ENCODE results near the gene CNN3. TPM values are rescaled to one million over a fixed set of nuclear protein-coding genes. Genes with fewer than 3 reads are reported as not detected.

The CNN3 gene
- 95.0 and 106 TPM in 2 replicates for total RNA-seq (2014; rRNA removed; shearing (Covaris generic); ENCODE audit: low replicate concordance)

DNA sequence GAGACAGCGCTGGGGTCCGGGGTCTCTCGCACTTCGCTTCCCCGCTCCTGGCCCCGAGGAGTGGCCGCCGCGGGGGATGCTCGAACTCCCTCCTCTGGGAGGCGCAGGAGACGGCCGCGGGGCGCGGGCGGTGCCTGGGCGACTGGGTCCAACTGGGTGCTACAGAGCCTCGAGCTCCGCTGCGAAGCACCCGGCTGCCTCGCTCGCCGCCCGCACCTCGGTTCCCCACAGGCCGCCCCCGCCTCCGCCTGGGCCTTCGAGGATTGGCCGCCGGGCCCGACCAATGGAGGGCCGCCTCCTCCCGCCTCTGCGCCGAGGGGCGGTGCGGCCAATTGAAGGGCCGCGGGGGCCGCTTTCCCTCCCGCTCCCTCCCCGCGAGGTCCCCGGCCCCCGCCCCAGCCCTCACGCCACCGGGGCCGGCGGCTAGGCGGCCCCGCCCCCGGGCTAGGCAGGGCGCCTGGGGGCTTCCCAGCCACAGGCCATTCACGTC, at the start of gene CNN3:
Gene CNN3, minus strand, starts transcription at position 196 of the 490 bp plus-strand sequence. CDS start 216 bp downstream, outside the sequence.
- in situ Hi-C loops (cut with HindIII; ENCODE audit: low pct_unique_long_range_greater_than_20kb, low sequenced_read_pairs), result no loop called here
- peak; percentile 89 for DNase-seq (ENCODE audit: low read depth)

DNA sequence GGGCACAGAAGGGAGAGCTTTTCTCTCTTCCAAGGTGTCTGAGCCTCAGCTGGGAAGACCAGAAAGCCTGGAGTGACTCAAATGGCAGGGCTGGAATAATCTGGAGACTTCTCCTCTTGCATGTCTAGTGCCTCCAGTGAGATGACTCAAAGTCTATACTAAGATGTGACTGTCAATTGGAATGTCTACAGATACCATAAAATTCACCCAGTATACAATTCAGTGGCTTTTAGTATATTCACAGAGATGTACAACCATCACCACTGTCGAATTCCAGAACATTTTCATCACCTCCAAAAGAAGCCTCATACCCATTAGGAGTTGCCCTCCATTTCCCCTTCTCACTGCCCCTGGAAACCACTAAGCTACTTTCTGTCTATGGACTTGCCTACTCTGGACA, 47.9 kb upstream of the CNN3 start:
- in situ Hi-C loops (cut with HindIII; ENCODE audit: low pct_unique_long_range_greater_than_20kb, low sequenced_read_pairs), result no loop called here
- DNase-seq (ENCODE audit: low read depth), result peak; percentile 5

DNA sequence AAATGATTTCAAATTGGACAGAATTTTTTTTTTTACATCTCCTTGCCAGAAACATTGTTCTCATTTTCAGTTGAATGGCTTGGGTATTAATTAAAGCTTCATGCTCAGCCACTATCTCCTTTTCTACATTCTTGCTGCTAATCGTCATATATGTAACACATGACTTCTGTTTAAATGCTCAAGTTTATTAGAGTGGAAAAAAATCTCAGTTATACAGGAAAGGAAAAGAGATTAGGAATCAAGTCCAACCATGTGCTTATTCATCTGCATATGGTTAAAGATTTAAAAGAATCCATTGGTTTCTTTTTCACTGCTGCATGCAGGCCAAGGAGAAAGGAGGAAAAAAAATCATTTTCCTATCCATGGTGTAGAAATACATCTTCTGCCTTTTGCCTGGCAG, 47.3 kb upstream of the CNN3 start:
- peak; percentile 43 for DNase-seq (ENCODE audit: low read depth)
- in situ Hi-C loops (cut with HindIII; ENCODE audit: low pct_unique_long_range_greater_than_20kb, low sequenced_read_pairs), result no loop called here

- no peak for DNase-seq (ENCODE audit: low read depth)
- in situ Hi-C loops (cut with HindIII; ENCODE audit: low pct_unique_long_range_greater_than_20kb, low sequenced_read_pairs), result no loop called here
Observed at GRCh38 chr1:94973309-94973922, 46.5 kb upstream of the CNN3 start.

DNA sequence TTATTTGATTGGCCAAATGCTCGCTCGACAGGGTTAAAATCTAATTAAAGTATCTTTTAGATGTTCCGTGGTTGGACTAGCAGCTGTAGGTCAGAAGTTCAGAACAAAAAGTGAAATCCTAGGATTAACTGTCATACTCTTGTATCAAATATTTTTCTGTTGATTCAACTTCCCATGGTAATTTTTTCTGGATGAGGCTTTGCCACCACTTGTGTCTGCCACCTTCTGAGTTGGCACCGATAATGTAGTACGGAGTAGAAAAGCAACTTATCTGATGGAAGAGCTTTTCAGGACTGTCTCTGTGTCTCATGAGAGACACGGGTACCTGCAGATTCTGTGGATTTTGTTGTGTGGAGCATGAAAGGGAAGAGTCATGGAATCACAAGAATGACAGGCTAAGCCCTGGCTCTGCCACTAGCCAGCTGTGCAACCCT, 44.6 kb upstream of the CNN3 start:
- peak; percentile 3 for DNase-seq (ENCODE audit: low read depth)
- in situ Hi-C loops (cut with HindIII; ENCODE audit: low pct_unique_long_range_greater_than_20kb, low sequenced_read_pairs), result no loop called here

- in situ Hi-C loops (cut with HindIII; ENCODE audit: low pct_unique_long_range_greater_than_20kb, low sequenced_read_pairs), result no loop called here
- DNase-seq (ENCODE audit: low read depth), result no peak
Observed at GRCh38 chr1:94970783-94971182, 43.9 kb upstream of the CNN3 start.

DNA sequence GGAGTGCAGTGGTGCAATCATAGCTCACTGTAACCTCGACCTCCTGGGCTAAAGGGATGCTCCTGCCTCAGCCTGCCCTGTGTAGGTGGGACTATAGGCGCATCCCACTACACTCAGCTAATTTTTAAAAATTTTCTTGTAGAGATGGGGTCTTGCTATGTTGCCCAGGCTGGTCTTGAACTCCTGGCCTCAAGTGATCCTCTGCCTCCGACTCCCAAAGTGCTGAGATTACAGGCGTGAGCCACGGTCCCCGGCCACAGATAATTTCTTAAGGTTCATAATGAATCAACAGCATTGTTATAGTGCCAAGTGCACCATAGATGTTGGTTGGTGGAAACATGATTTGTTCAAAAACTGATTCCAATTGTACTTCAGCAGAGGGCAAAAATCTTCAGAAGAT, 42.2 kb upstream of the CNN3 start:
- in situ Hi-C loops (cut with HindIII; ENCODE audit: low pct_unique_long_range_greater_than_20kb, low sequenced_read_pairs), result no loop called here
- no peak for DNase-seq (ENCODE audit: low read depth)

- in situ Hi-C loops (cut with HindIII; ENCODE audit: low pct_unique_long_range_greater_than_20kb, low sequenced_read_pairs), result no loop called here
- no peak for DNase-seq (ENCODE audit: low read depth)
Observed at GRCh38 chr1:94966033-94966432, 39.1 kb upstream of the CNN3 start.

- DNase-seq (ENCODE audit: low read depth), result no peak
- in situ Hi-C loops (cut with HindIII; ENCODE audit: low pct_unique_long_range_greater_than_20kb, low sequenced_read_pairs), result no loop called here
Observed at GRCh38 chr1:94963864-94964263, 37.0 kb upstream of the CNN3 start.

- DNase-seq (ENCODE audit: low read depth), result no peak
- in situ Hi-C loops (cut with HindIII; ENCODE audit: low pct_unique_long_range_greater_than_20kb, low sequenced_read_pairs), result no loop called here
Observed at GRCh38 chr1:94962409-94963265, 35.7 kb upstream of the CNN3 start.

DNA sequence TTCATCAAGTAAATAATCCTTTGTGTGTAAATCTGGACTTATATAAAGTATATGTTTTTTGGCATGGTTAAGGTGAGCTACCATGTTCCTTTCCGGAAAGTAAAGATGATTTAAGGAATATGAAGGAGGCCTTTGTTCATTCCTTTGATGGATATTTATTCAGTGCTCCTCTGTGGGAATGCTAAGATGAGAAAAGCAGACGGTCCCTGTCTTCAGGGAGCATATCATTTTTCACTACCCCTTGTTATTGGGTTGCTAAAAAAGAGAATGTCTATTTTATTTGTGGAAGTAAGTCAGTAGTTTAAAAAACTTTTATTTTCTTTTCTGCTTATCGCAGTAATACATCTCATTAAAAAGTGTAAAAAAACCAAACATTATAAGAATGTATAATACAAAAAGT, 35.1 kb upstream of the CNN3 start:
- DNase-seq (ENCODE audit: low read depth), result no peak
- in situ Hi-C loops (cut with HindIII; ENCODE audit: low pct_unique_long_range_greater_than_20kb, low sequenced_read_pairs), result no loop called here

DNA sequence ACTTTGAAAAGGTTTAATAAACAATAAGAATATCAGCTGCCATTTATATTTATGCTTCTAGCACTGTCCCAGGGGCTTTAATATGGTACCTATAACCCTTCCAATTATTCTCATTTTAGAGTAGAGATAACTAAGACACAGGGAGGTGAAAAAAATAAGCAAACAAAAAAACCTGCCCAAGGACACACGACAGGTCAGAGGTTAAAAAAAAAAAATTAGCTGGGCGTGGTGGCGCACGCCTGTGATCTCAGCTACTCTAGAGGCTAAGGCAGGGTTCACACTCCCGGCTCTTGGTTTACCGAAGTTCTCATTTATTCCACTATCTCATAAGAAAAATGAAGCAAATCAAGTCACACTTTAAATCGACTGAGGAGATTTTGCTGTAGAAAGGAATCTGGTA, 34.7 kb upstream of the CNN3 start:
- no peak for DNase-seq (ENCODE audit: low read depth)
- in situ Hi-C loops (cut with HindIII; ENCODE audit: low pct_unique_long_range_greater_than_20kb, low sequenced_read_pairs), result no loop called here

DNA sequence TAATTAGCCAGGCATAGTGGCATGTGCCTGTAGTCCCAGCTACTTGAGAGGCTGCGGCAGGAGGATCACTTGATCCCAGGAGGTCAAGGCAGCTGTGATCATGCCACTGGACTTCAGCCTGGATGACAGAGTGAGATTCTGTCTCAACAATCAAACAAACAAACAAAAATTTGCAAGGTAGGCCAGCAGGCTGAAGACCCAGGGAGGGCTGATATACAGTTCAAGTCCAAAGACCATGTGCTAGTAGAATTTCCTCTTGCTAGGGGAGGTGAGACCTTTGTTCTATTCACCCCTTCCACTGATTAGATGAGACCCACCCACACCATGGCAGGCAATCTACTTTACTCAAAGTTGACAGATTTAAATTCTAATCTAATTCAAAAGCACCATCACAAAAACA, 31.2 kb upstream of the CNN3 start:
- DNase-seq (ENCODE audit: low read depth), result no peak
- in situ Hi-C loops (cut with HindIII; ENCODE audit: low pct_unique_long_range_greater_than_20kb, low sequenced_read_pairs), result no loop called here

DNA sequence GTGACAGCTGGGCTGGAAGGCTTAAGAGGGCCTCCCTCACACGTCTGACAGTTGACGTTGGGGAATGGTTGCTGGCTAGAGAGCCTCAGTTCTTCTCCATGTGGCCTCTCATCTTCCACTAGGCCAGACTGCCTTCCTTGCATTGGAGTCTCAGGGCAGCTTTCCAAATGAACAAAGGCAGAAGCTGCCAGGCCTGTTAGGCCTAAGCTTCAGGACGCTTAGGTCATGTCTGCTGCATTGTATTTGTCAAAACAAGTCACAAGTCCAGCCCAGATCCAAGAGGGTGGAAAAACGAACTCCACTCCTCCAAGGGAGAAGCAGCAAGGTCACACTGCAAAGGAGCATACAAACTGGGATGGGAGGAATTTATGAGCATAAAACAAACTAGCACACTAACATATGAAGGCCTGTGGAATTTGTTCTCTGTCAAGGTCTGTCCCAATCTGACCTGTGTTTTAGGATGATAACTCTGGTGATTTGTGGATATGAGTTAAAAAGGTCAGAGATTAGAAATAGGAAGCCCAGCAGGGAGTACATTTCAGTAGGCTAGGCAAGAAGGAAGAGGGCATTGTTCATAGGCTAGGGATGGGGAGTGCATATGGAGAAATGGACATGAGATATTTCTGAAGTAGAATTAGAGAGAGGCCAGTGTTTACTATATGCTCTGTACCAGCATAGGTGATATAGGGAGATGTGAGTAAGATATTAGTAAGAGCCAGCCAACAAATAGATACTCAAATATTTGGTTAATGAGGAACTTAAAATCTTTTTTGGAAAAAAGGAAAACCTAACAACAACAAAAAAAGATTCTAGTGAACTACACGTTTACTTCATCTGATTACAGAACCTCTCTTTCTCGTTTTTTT, 29.1 kb upstream of the CNN3 start:
- in situ Hi-C loops (cut with HindIII; ENCODE audit: low pct_unique_long_range_greater_than_20kb, low sequenced_read_pairs), result no loop called here
- no peak for DNase-seq (ENCODE audit: low read depth)

- DNase-seq (ENCODE audit: low read depth), result no peak
- in situ Hi-C loops (cut with HindIII; ENCODE audit: low pct_unique_long_range_greater_than_20kb, low sequenced_read_pairs), result no loop called here
Observed at GRCh38 chr1:94954263-94955220, 27.6 kb upstream of the CNN3 start.

GRCh38 chr1:94953746-94954145, 26.8 kb upstream of the CNN3 start:
- in situ Hi-C loops (cut with HindIII; ENCODE audit: low pct_unique_long_range_greater_than_20kb, low sequenced_read_pairs), result no loop called here
- DNase-seq (ENCODE audit: low read depth), result no peak

DNA sequence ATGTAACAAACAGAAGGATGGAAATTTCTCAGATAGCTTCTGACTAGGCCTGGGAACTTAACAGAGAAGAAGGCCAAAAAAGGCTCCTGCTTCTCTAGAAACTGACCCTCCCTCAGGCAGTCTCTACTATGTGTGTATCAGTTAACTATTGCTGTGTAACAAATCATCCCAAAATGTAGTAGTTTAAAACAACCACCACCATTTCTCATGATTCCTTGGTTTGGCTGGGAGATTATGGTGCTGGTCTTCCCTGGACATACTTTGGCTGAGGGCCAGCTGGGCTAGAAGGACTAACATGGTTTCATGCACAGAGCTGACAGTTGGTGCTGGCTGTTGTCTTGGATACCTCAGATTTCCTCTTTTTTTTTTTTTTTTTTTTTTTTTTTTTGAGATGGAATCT, 26.2 kb upstream of the CNN3 start:
- in situ Hi-C loops (cut with HindIII; ENCODE audit: low pct_unique_long_range_greater_than_20kb, low sequenced_read_pairs), result no loop called here
- no peak for DNase-seq (ENCODE audit: low read depth)

DNA sequence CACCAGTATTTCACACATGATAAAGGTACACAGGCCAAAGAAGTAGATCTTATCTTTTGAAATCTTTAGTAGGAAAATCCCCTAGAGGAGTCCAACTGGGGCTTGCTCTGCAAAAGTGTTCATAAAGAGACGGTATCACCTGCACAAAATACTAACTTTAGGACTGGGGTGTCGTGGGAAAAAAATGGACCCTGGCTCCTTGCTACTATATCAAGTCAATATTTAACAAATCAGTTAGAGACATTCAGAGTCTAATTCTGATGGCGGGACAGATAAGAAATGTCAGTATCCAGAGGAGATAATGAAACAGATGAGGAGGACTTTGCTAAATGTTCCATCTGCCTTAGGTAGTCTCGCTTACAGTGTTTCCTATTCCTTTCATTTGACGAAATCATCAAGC, 25.6 kb upstream of the CNN3 start:
- in situ Hi-C loops (cut with HindIII; ENCODE audit: low pct_unique_long_range_greater_than_20kb, low sequenced_read_pairs), result no loop called here
- no peak for DNase-seq (ENCODE audit: low read depth)
